IMR-90 (cell line): ENCODE measurements around the gene IGF1R. TPM values are rescaled to one million over a fixed set of nuclear protein-coding genes. Genes with fewer than 3 reads are reported as not detected.

ENCODE experiments used
- ATAC-seq: fragments of 200-7000 bp; cut with Tn5 transposase; 2 replicates; pipeline ENCODE4 v1.9.1; 2020; ENCODE audit warnings: low read depth, mild to moderate bottlenecking, moderate library complexity
- BruUV-seq: library from RNA; stranded (reverse); fragments of 400-500 nt; replicated peaks from 2 replicates; lab custom pipeline; 2021; lab: Mats Ljungman, UMichigan
- CTCF ChIA-PET: fragments of 300-600 bp; formaldehyde crosslinking; extraction: SDS; loops from one replicate; lab custom pipeline; 2021; ENCODE audit warnings: antibody characterized with exemption; lab: Yijun Ruan, JAX
- POLR2A ChIA-PET: fragments of 300-600 bp; sonication (Branson Sonifier 250); formaldehyde crosslinking; loops from one replicate; lab custom pipeline; 2022; ENCODE audit warnings: antibody characterized with exemption; ENCODE audit not compliant: unreplicated experiment; lab: Charles Lee
- DNase-seq: peaks from one replicate; pipeline ENCODE4 v3.0.0; 2013
- H2AFZ ChIP-seq: replicated peaks from 2 replicates; pipeline ENCODE3; 2013; ENCODE audit warnings: low read length, mild to moderate bottlenecking; ENCODE audit not compliant: poor library complexity
- H2AK5ac ChIP-seq: 2 replicates; pipeline ENCODE4 v1.6.1; 2013; ENCODE audit warnings: low read depth, low read length, inconsistent platforms
- H2AK9ac ChIP-seq: replicated peaks from 2 replicates; pipeline ENCODE3; 2013; ENCODE audit warnings: mild to moderate bottlenecking, low read depth, low read length, moderate library complexity; ENCODE audit not compliant: poor library complexity
- H2BK120ac ChIP-seq: 2 replicates; pipeline ENCODE4 v1.6.1; 2013; ENCODE audit warnings: low read depth, low read length, inconsistent platforms
- H2BK15ac ChIP-seq: 3 replicates; pipeline ENCODE4 v1.6.1; 2013; ENCODE audit warnings: low read depth, low read length, inconsistent platforms
- H2BK20ac ChIP-seq: 2 replicates; pipeline ENCODE4 v1.6.1; 2013; ENCODE audit warnings: low read depth, mild to moderate bottlenecking, inconsistent platforms, low read length, moderate library complexity
- H2BK5ac ChIP-seq: 2 replicates; pipeline ENCODE4 v1.6.1; 2013; ENCODE audit warnings: mild to moderate bottlenecking, low read depth, low read length, inconsistent platforms; ENCODE audit not compliant: poor library complexity, severe bottlenecking
- H3K14ac ChIP-seq: replicated peaks from 2 replicates; pipeline ENCODE4 v1.6.1; 2013; ENCODE audit warnings: low read depth, low read length, inconsistent platforms
- H3K18ac ChIP-seq: 2 replicates; pipeline ENCODE4 v1.6.1; 2013; ENCODE audit warnings: low read depth, low read length, control low read depth
- H3K23ac ChIP-seq: 2 replicates; pipeline ENCODE4 v1.6.1; 2013; ENCODE audit warnings: low read depth, low read length, inconsistent platforms
- H3K27ac ChIP-seq: 2 replicates; pipeline ENCODE4 v1.5.1; 2013; ENCODE audit warnings: mild to moderate bottlenecking, control low read depth, low read length; ENCODE audit not compliant: insufficient read depth
- H3K27me3 ChIP-seq: 2 replicates; pipeline ENCODE4 v1.6.1; 2013; ENCODE audit warnings: low read length; ENCODE audit not compliant: control insufficient read depth, insufficient read depth
- H3K36me3 ChIP-seq: 2 replicates; pipeline ENCODE4 v1.6.1; 2013; ENCODE audit warnings: low read length, mixed read lengths; ENCODE audit not compliant: control insufficient read depth, insufficient read depth
- H3K4ac ChIP-seq: 2 replicates; pipeline ENCODE4 v1.6.1; 2013; ENCODE audit warnings: low read depth, low read length, inconsistent platforms
- H3K4me1 ChIP-seq: 2 replicates; pipeline ENCODE4 v1.6.1; 2013; ENCODE audit warnings: low read length, mixed read lengths; ENCODE audit not compliant: control insufficient read depth, insufficient read depth
- H3K4me2 ChIP-seq: 2 replicates; pipeline ENCODE4 v1.6.1; 2013; ENCODE audit warnings: low read depth, mild to moderate bottlenecking, control low read depth, low read length, moderate library complexity
- H3K4me3 ChIP-seq: 2 replicates; pipeline ENCODE4 v1.5.1; 2013; ENCODE audit warnings: low read depth, mild to moderate bottlenecking, control low read depth, low read length, moderate library complexity; ENCODE audit not compliant: insufficient read depth
- H3K56ac ChIP-seq: 2 replicates; pipeline ENCODE4 v1.6.1; 2013; ENCODE audit warnings: low read length, inconsistent platforms; ENCODE audit not compliant: insufficient read depth; ENCODE audit errors: extremely low read depth
- H3K79me1 ChIP-seq, 2 experiments: 2 replicates each; pipeline ENCODE4 v1.6.1; 2013; ENCODE audit warnings: low read length in 2 of 2, inconsistent platforms in 1 of 2, low read depth in 1 of 2
- H3K9ac ChIP-seq: 2 replicates; pipeline ENCODE4 v1.6.1; 2013; ENCODE audit warnings: low read depth, low read length, control low read depth
- H3K9me1 ChIP-seq: 2 replicates; pipeline ENCODE4 v1.6.1; 2013; ENCODE audit warnings: low read length, inconsistent platforms; ENCODE audit not compliant: insufficient read depth
- H3K9me3 ChIP-seq: 2 replicates; pipeline ENCODE4 v1.6.1; 2013; ENCODE audit warnings: low read length; ENCODE audit not compliant: control insufficient read depth, insufficient read depth
- H4K20me1 ChIP-seq: 2 replicates; pipeline ENCODE4 v1.6.1; 2013; ENCODE audit warnings: low read length, inconsistent platforms; ENCODE audit not compliant: insufficient read depth
- H4K5ac ChIP-seq: 2 replicates; pipeline ENCODE4 v1.6.1; 2013; ENCODE audit warnings: mild to moderate bottlenecking, low read depth, low read length, control low read depth
- H4K8ac ChIP-seq, 2 experiments: 2 replicates each; pipeline ENCODE4 v1.6.1; 2013; ENCODE audit warnings: low read depth in 2 of 2, low read length in 2 of 2, control low read depth in 1 of 2, inconsistent platforms in 1 of 2
- H4K91ac ChIP-seq: 2 replicates; pipeline ENCODE4 v1.6.1; 2013; ENCODE audit warnings: low read depth, low read length, inconsistent platforms; ENCODE audit not compliant: insufficient read depth
- BHLHE40 ChIP-seq: fragments of 150-350 bp; IDR thresholded peaks from 2 replicates; pipeline ENCODE4 v1.6.1; 2016; ENCODE audit warnings: mild to moderate bottlenecking, low read depth, low read length
- CEBPB ChIP-seq: IDR thresholded peaks from 2 replicates; pipeline ENCODE4 v1.6.1; 2012; ENCODE audit warnings: low read depth, low read length, improper control_type of control experiment
- CHD1 ChIP-seq: IDR thresholded peaks from 2 replicates; pipeline ENCODE4 v1.6.1; 2012; ENCODE audit warnings: low read depth, low read length, improper control_type of control experiment
- CTCF ChIP-seq: conservative IDR thresholded peaks from 2 replicates; pipeline ENCODE4 v1.5.1; 2012; ENCODE audit warnings: mild to moderate bottlenecking, low read depth, low read length, improper control_type of control experiment
- ELK1 ChIP-seq: fragments of 150-350 bp; IDR thresholded peaks from 2 replicates; pipeline ENCODE4 v1.6.1; 2016; ENCODE audit warnings: low read depth, mild to moderate bottlenecking, low read length, moderate library complexity, borderline replicate concordance
- FOS ChIP-seq: fragments of 150-350 bp; IDR thresholded peaks from 2 replicates; pipeline ENCODE4 v1.6.1; 2016; ENCODE audit warnings: low read depth, low read length
- MAFK ChIP-seq: IDR thresholded peaks from 2 replicates; pipeline ENCODE4 v1.6.1; 2012; ENCODE audit warnings: low read depth, low read length, improper control_type of control experiment
- MAZ ChIP-seq: IDR thresholded peaks from 2 replicates; pipeline ENCODE4 v1.6.1; 2012; ENCODE audit warnings: low read depth, mild to moderate bottlenecking, low read length, improper control_type of control experiment, moderate library complexity, borderline replicate concordance
- MXI1 ChIP-seq: IDR thresholded peaks from 2 replicates; pipeline ENCODE4 v1.6.1; 2012; ENCODE audit warnings: low read depth, mild to moderate bottlenecking, low read length, moderate library complexity, borderline replicate concordance
- NFE2L2 ChIP-seq: fragments of 150-350 bp; IDR thresholded peaks from 2 replicates; pipeline ENCODE4 v1.6.1; 2016; ENCODE audit warnings: low read depth, mild to moderate bottlenecking, low read length
- POLR2A ChIP-seq: IDR thresholded peaks from 2 replicates; pipeline ENCODE4 v1.6.1; 2012; ENCODE audit warnings: mild to moderate bottlenecking, low read depth, low read length
- RCOR1 ChIP-seq: IDR thresholded peaks from 2 replicates; pipeline ENCODE4 v1.6.1; 2012; ENCODE audit warnings: mild to moderate bottlenecking, low read length, improper control_type of control experiment; ENCODE audit not compliant: insufficient replicate concordance
- RFX5 ChIP-seq: IDR thresholded peaks from 2 replicates; pipeline ENCODE4 v1.8.0; 2012; ENCODE audit warnings: low read depth, mild to moderate bottlenecking, low read length, moderate library complexity
- SMC3 ChIP-seq: fragments of 150-350 bp; IDR thresholded peaks from 2 replicates; pipeline ENCODE4 v1.6.1; 2016; ENCODE audit warnings: low read depth, mild to moderate bottlenecking, antibody characterized with exemption, low read length, moderate library complexity
- USF2 ChIP-seq: fragments of 150-350 bp; IDR thresholded peaks from 2 replicates; pipeline ENCODE4 v1.6.1; 2017; ENCODE audit warnings: mild to moderate bottlenecking, antibody characterized with exemption, low read length, low read depth
- WGBS, 2 experiments: methylation state at CpG; one replicate each; pipeline versions ENCODE4 v1.1.5 to v1.1.7; 2013; ENCODE audit warnings: missing lambda C conversion rate in 2 of 2; ENCODE audit not compliant: insufficient read length in 1 of 2; ENCODE audit errors: extremely low coverage in 2 of 2; 5-methylcytosine and 5-hydroxymethylcytosine counted together
- dilution Hi-C: fragments of 300-500 bp; cut with HindIII; formaldehyde crosslinking; loops from one replicate; pipeline ENCODE4 v1.14.3; 2018; ENCODE audit warnings: low sequenced_read_pairs; ENCODE audit not compliant: unreplicated experiment
- in situ Hi-C: fragments of 300-500 bp; cut with MboI; formaldehyde crosslinking; loops from 3 replicates; pipeline ENCODE4 v1.14.3; 2019; ENCODE audit warnings: low sequenced_read_pairs, inconsistent platforms, mixed read lengths
- intact Hi-C: fragments of 100-400 bp; cut with micrococcal nuclease; formaldehyde crosslinking; loops from 2 replicates; pipeline ENCODE4 v1.10.0; 2022
- polyA plus RNA-seq, 3 experiments: library from polyadenylated mRNA; depleted of rRNA; stranded (reverse); fragments of >200 nt; gene quantifications; 2 replicates each; pipeline ENCODE4 v1.2.3, GENCODE V29; 2012; ENCODE audit warnings: low replicate concordance in 1 of 3
- total RNA-seq: library from RNA; depleted of rRNA; stranded (reverse); fragments of >200 nt; gene quantifications from 2 replicates; pipeline ENCODE4 v1.2.3, GENCODE V29; 2012

The IGF1R gene
- total and polyA plus RNA-seq, 2 of the 4 experiments (the other 2 are of a cell fraction), result 24.0 to 24.9 TPM

- peaks cover 21% of the 10 kb centered on the region for H3K4me1 ChIP-seq
- H3K9ac ChIP-seq, result no peak overlapping the region
- H3K36me3 ChIP-seq, result peaks cover 1% of the 10 kb centered on the region; the same call in 1 of the 2 replicates
- peak overlapping the region; percentile 60 for H3K23ac ChIP-seq
- no peak overlapping the region for H4K8ac ChIP-seq
- H3K4me2 ChIP-seq, result peak overlapping the region; percentile 3; the same call in 1 of the 2 replicates
- H4K20me1 ChIP-seq, result peaks cover 58% of the 10 kb centered on the region
- peak overlapping the region; percentile 46 for H3K14ac ChIP-seq
- H3K27me3 ChIP-seq, result no peaks in the 10 kb centered on the region
- H3K79me1 ChIP-seq, result peaks cover 51 to 96% of the 10 kb centered on the region in 2 experiments
- H2AFZ ChIP-seq, result no peak overlapping the region
- no TSS peak for BruUV-seq
- H2AK5ac ChIP-seq, result 0 out of 2 replicates have a peak overlapping the region, but pooled peaks have one; percentile 7
- TF ChIP-seq CHD1 (no peak), MAZ (no peak), NFE2L2 (no peak), CEBPB (no peak), RCOR1 (no peak), POLR2A (no peak), CTCF (no peak), USF2 (no peak), RFX5 (no peak), BHLHE40 (no peak), MXI1 (no peak), FOS (no peak), MAFK (no peak), SMC3 (no peak), ELK1 (no peak)
- no peak overlapping the region for H2BK120ac ChIP-seq
- no peak overlapping the region for H3K27ac ChIP-seq
- H3K56ac ChIP-seq, result no peak overlapping the region
- intact Hi-C loops, result no loop called here
- no peak overlapping the region for H3K18ac ChIP-seq
- peaks cover 21% of the 10 kb centered on the region for H3K9me1 ChIP-seq
- H4K5ac ChIP-seq, result no peak overlapping the region
- WGBS, 2 experiments, result no CpG with 5 or more reads among the region's 4 CpGs
- no peaks in the 10 kb centered on the region; the same call in 1 of the 2 replicates for H3K9me3 ChIP-seq
- dilution Hi-C loops, result no loop called here
- CTCF ChIA-PET, result no interaction called here
- in situ Hi-C loops, result loop anchor here (10.0 kb wide), 1 partner anchor 327 kb away; no protein-coding TSS in a partner anchor
- H2BK5ac ChIP-seq, result no peak overlapping the region
- no peak for DNase-seq
- no peak overlapping the region for H2BK15ac ChIP-seq
- POLR2A ChIA-PET, result no interaction called here
- H3K4me3 ChIP-seq, result no peak overlapping the region
- H3K4ac ChIP-seq, result peak overlapping the region; percentile 25; the same call in 1 of the 2 replicates
- ATAC-seq, result no peak
- no peak overlapping the region for H2AK9ac ChIP-seq
- no peak overlapping the region for H2BK20ac ChIP-seq
- no peak overlapping the region for H4K91ac ChIP-seq
Observed at GRCh38 chr15:98841419-98841970, 193.2 kb downstream of the IGF1R start.
